HepG2 (cell line): ENCODE data around the gene UBE2I. TPM values are rescaled to one million over a fixed set of nuclear protein-coding genes. Genes with fewer than 3 reads are reported as not detected.

ENCODE experiments used
- AHDC1 ChIP-seq: sonication (generic); formaldehyde crosslinking; IDR thresholded peaks from 2 replicates; pipeline ENCODE4 v1.5.1; 2020; ENCODE audit warnings: mild to moderate bottlenecking, missing genetic modification reagents, borderline replicate concordance
- GATAD2A ChIP-seq: IDR thresholded peaks from 2 replicates; pipeline ENCODE4 v1.6.1; 2016
- HMG20A ChIP-seq: IDR thresholded peaks from 2 replicates; pipeline ENCODE4 v1.6.1; 2016; ENCODE audit warnings: borderline replicate concordance
- MED1 ChIP-seq: sonication (generic); formaldehyde crosslinking; IDR thresholded peaks from 2 replicates; pipeline ENCODE4 v1.4.0; 2020; ENCODE audit warnings: missing genetic modification reagents
- PAXIP1 ChIP-seq: sonication (generic); formaldehyde crosslinking; conservative IDR thresholded peaks from 2 replicates; pipeline ENCODE4 v1.4.0; 2020; ENCODE audit warnings: mild to moderate bottlenecking, missing genetic modification reagents, moderate library complexity
- RXRA ChIP-seq: sonication (generic); formaldehyde crosslinking; IDR thresholded peaks from 2 replicates; pipeline ENCODE4 v1.5.1; 2020; ENCODE audit warnings: missing genetic modification reagents
- TEAD3 ChIP-seq: optimal IDR thresholded peaks from 2 replicates; pipeline ENCODE3; 2016; ENCODE audit warnings: borderline replicate concordance
- TFAP4 ChIP-seq: sonication (generic); IDR thresholded peaks from 2 replicates; pipeline ENCODE4 v1.6.1; 2016; ENCODE audit warnings: low read depth, borderline replicate concordance
- ZFX ChIP-seq: sonication (generic); formaldehyde crosslinking; IDR thresholded peaks from 2 replicates; pipeline ENCODE4 v1.4.0; 2020; ENCODE audit warnings: mild to moderate bottlenecking, low read depth, missing genetic modification reagents, moderate library complexity
- ZNF160 ChIP-seq: sonication (generic); formaldehyde crosslinking; IDR thresholded peaks from 2 replicates; pipeline ENCODE4 v1.8.0; 2022; ENCODE audit warnings: mild to moderate bottlenecking, inconsistent platforms, missing genetic modification reagents
- ZNF430 ChIP-seq: sonication (generic); formaldehyde crosslinking; IDR thresholded peaks from 2 replicates; pipeline ENCODE4 v1.9.0; 2021; ENCODE audit warnings: mild to moderate bottlenecking, missing genetic modification reagents
- ZNF687 ChIP-seq: sonication (generic); formaldehyde crosslinking; IDR thresholded peaks from 2 replicates; pipeline ENCODE4 v1.5.1; 2020; ENCODE audit warnings: mild to moderate bottlenecking, missing genetic modification reagents, moderate library complexity
- ZNF768 ChIP-seq: sonication (generic); formaldehyde crosslinking; IDR thresholded peaks from 2 replicates; pipeline ENCODE4 v1.4.0; 2020; ENCODE audit warnings: missing genetic modification reagents
- ZSCAN21 ChIP-seq: sonication (generic); formaldehyde crosslinking; IDR thresholded peaks from 2 replicates; pipeline ENCODE4 v1.8.0; 2022; ENCODE audit warnings: mild to moderate bottlenecking, missing genetic modification reagents, moderate library complexity, borderline replicate concordance
- polyA plus RNA-seq, 8 experiments: library from polyadenylated mRNA; depleted of rRNA in 3 of 8; stranded (reverse) in 7 of 8; unstranded in 1 of 8; fragments of >200 nt; fragmentation: Illumina TruSeq in 4 of 8; extraction: Trizol in 4 of 8; gene quantifications; 2 replicates each; pipeline versions ENCODE4 v1.2.1 to v1.2.3, GENCODE V29; 2011 to 2016; ENCODE audit warnings: low read depth in 4 of 8, missing spikeins in 1 of 8, mixed read lengths in 1 of 8; ENCODE audit not compliant: insufficient read depth in 1 of 8
- total RNA-seq, 5 experiments: library from RNA; depleted of rRNA; stranded (reverse); fragments of >200 nt; fragmentation: Illumina TruSeq; extraction: Trizol; gene quantifications; 2 replicates each; pipeline ENCODE4 v1.2.3, GENCODE V29; 2016; ENCODE audit warnings: low read depth in 1 of 5

UBE2I gene
- total and polyA plus RNA-seq, 2 of the 13 experiments (the other 11 are each of a cell fraction or from before 2014, with no cell fraction given), result 75.8 to 98.9 TPM

- TF ChIP-seq TFAP4 (peak; percentile 35; the same call in 1 of the 2 replicates), ZNF160 (CRISPR knock-in tag) (0 out of 2 replicates have a peak, but pooled peaks have one; percentile 27), ZNF768 (CRISPR knock-in tag) (peak; percentile 12; the same call in 1 of the 2 replicates), ZNF430 (CRISPR knock-in tag) (0 out of 2 replicates have a peak, but pooled peaks have one; percentile 24), HMG20A (0 out of 2 replicates have a peak, but pooled peaks have one; percentile 14), ZSCAN21 (CRISPR knock-in tag) (0 out of 2 replicates have a peak, but pooled peaks have one; percentile 46), MED1 (CRISPR knock-in tag) (0 out of 2 replicates have a peak, but pooled peaks have one; percentile 16), ZNF687 (peak; percentile 39; the same call in 1 of the 2 replicates), TEAD3 (CRISPR knock-in tag) (peak; percentile 19), RXRA (CRISPR knock-in tag) (peak; percentile 12; the same call in 1 of the 2 replicates), PAXIP1 (CRISPR knock-in tag) (peak; percentile 72), AHDC1 (CRISPR knock-in tag) (peak; percentile 33; the same call in 1 of the 2 replicates), GATAD2A (peak; percentile 58), ZFX (peak; percentile 56; the same call in 1 of the 2 replicates)
These were observed 37.6 kb upstream of the UBE2I start (continued) for GRCh38 chr16:1271724-1272413.
